Coronary artery (tissue), 2 donors: Measurements from ENCODE around the gene ARPIN.
A peak's percentile ranks its signal among the peaks of the same experiment; 100 is the strongest.

Experiments
- DNase-seq: peaks from one replicate; pipeline ENCODE4 v3.0.0-alpha.2; 2017; ENCODE audit warnings: low spot score
- H3K27ac ChIP-seq, 2 donors: fragments of 200-600 bp; sonication (generic); one replicate each; pipeline ENCODE4 v1.5.1; 2016 to 2019
- H3K4me3 ChIP-seq: fragments of 200-600 bp; sonication (generic); 2 replicates; pipeline ENCODE4 v1.5.1; 2016; ENCODE audit warnings: mild to moderate bottlenecking, moderate library complexity
- CTCF ChIP-seq: fragments of 200-600 bp; sonication (generic); IDR thresholded peaks from one replicate; pipeline ENCODE4 v1.5.1; 2019; ENCODE audit warnings: antibody characterized with exemption

Gene ARPIN

DNA sequence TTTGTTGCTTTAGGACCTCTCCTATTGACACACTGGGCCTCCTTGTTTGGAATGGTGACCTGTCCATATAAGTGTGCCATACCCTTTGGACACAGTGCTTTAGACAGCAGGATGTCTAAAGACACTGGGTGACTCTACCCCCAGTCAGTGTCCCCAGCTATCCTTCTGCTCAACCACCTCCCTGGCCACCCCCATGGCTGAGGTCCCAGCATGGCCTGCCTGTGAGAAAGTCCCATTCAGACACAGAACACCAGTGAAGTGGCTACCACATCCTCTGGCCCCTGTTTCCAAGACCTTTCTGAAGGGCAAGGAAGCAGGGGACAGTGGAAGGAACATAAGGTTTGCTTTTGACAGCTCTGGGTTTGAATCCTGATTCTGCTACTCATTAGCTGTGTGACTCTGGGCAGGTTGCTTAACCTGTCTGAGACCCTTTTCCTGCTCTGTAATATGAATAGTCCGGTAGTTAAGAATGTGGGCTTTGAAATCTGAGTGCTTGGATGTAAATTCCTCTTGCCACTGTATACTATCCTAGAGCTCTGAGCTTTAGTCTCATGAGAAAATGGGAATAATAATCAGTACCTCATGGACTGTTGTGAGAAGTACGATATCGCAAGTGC is 12.7 kb downstream of the ARPIN start:
- TF ChIP-seq CTCF = no peak
- no peak for DNase-seq
- H3K4me3 ChIP-seq = no peak overlapping the region
- no peak overlapping the region for H3K27ac ChIP-seq

GRCh38 chr15:89899295-89899945 is 13.3 kb downstream of the ARPIN start:
- no peak for DNase-seq
- Histone ChIP-seq H3K4me3 (no peak overlapping the region), H3K27ac (no peak overlapping the region)
- TF ChIP-seq CTCF = no peak

- H3K4me3 ChIP-seq = no peak overlapping the region
- no peak overlapping the region for H3K27ac ChIP-seq
- DNase-seq = no peak
- no peak for TF ChIP-seq CTCF
These were observed 14.0 kb downstream of the ARPIN start for GRCh38 chr15:89898614-89899294.

- DNase-seq = no peak
- Histone ChIP-seq H3K4me3 (no peak overlapping the region), H3K27ac (no peak overlapping the region)
- TF ChIP-seq CTCF = no peak
These were observed 14.6 kb downstream of the ARPIN start for GRCh38 chr15:89898146-89898545.

DNA sequence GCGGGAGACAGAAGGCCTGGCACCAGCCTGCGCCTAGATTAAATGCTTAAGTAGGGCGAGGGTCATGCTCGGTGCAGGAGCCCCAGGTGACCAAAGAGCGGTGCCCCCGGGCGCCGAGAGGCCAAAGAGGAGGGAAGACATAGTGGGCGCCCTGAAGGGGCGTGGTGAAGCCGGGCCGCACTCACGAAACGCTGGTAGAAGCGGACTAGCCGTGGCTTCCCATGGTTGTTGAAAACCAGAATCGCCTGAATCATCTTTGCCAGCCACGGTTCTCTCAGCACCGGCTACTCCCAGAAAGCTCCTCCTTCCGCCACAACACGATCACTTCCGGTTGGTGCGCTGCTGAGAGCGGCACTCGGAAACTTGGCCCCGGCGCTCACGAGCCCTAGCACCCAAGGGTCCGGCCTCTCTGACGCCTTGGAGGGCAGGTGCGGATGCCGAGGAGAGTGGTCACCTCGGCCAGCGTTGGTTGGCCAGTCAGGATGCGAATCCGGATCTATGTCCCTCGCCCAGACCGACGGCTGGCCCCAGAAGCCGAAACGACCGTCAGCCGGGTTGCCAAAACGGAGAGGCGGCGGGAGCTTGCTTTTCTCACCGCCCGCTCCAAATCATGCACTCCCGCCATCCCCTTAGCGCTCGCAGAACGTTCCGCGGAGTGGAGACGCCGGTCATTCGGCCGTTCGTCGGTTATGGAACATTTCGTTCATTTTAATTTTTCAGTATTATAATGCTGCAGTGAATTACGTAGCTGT is 18.9 kb downstream of the ARPIN start, which contains the start of gene AP3S2:
AP3S2 (minus strand) TSS at position 299 of the 752 bp plus-strand sequence; CDS start at position 254, 45 bp downstream.
- Histone ChIP-seq H3K4me3 (peak within 1 kb of the TSS; percentile 82), H3K27ac (peak within 1 kb of the TSS; percentile 81 to 95)
- no peak for TF ChIP-seq CTCF
- peak; percentile 96 for DNase-seq

DNA sequence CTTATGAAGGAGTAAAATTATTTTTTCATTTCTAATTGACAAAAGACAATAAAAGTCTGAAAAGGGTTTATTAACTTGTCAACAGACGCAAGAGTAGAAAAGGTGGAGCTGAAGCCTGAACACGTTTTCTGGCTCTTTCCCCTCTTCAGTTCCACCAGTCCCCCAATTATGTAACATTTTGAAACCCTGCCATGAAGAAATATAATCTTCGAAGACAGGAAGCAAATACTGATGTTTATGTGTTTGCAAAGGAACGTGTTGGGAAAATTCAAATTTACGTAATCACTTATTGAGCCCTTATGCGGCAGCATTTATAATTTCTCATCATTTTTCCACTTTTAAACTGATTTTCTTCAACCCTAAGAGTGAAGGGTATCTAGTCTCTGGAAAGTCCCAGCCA is 19.7 kb downstream of the ARPIN start:
- DNase-seq = no peak
- no peak for TF ChIP-seq CTCF
- H3K27ac ChIP-seq = peak overlapping the region in 1 of 2 donors; percentile 81
- peak overlapping the region; percentile 82 for H3K4me3 ChIP-seq
